Pancreas (tissue), 10 donors: ENCODE measurements around the gene TLDC2. TPM values are rescaled to one million over a fixed set of nuclear protein-coding genes. Genes with fewer than 3 reads are reported as not detected.

ENCODE experiments used
- ATAC-seq, 4 donors: fragments of 200-7000 bp; cut with Tn5 transposase; one replicate each; pipeline versions ENCODE4 v1.8.0 to v1.9.1; 2020; ENCODE audit warnings: mild to moderate bottlenecking in 4 of 4, moderate library complexity in 4 of 4
- DNase-seq, 6 donors: peaks; one replicate each; pipeline ENCODE4 v3.0.0-alpha.2; 2020
- FAIRE-seq: peaks from 2 replicates; lab custom pipeline; 2012; peaks lifted over from hg19 to GRCh38; lab: Jason Lieb, UNC
- H3K27ac ChIP-seq, 4 donors: fragments of 200-600 bp; sonication (generic); 1 replicate in 3 of 4; 2 replicates in 1 of 4; pipeline versions ENCODE4 v1.5.0 to v1.8.0; 2020
- H3K27me3 ChIP-seq, 4 donors: fragments of 200-600 bp; one replicate each; pipeline ENCODE4 v1.8.0; 2021
- H3K36me3 ChIP-seq, 3 donors: fragments of 200-600 bp; sonication (generic) in 1 of 3; one replicate each; pipeline versions ENCODE4 v1.5.0 to v1.8.0; 2020 to 2021
- H3K4me1 ChIP-seq, 3 donors: fragments of 200-600 bp; one replicate each; pipeline ENCODE4 v1.8.0; 2021
- H3K4me3 ChIP-seq, 4 donors: fragments of 200-600 bp; sonication (generic) in 2 of 4; one replicate each; pipeline versions ENCODE4 v1.5.0 to v1.8.0; 2020 to 2021
- H3K9me3 ChIP-seq, 4 donors: fragments of 200-600 bp; one replicate each; pipeline ENCODE4 v1.8.0; 2021
- CTCF ChIP-seq, 4 donors: fragments of 200-600 bp; sonication (generic) in 3 of 4; IDR thresholded peaks; one replicate each; pipeline versions ENCODE4 v1.5.0 to v1.8.0; 2021; ENCODE audit warnings: antibody characterized with exemption in 4 of 4
- WGBS, 2 donors: extraction: QIAGEN DNeasy Blood & Tissue Kit; methylation state at CpG; one replicate each; pipeline ENCODE4 v1.1.7; 2013; 5-methylcytosine and 5-hydroxymethylcytosine counted together
- intact Hi-C, 3 donors: fragments of 100-400 bp; cut with DNase I; formaldehyde crosslinking; loops; one replicate each; pipeline versions ENCODE4 v1.11.1 to v1.14.2; 2022
- polyA plus RNA-seq, 2 donors: library from polyadenylated mRNA; stranded (reverse); fragments of 200-250 nt; gene quantifications; one replicate each; pipeline ENCODE4 v1.2.3, GENCODE V29; 2013
- total RNA-seq, 6 donors: library from RNA; stranded (reverse); fragmentation: NEBNext Ultra II Directional in 4 of 6; extraction: Animal tissue kit (Norgen Biotek cat#: 25700) in 4 of 6; gene quantifications; one replicate each; pipeline versions ENCODE4 v1.2.1 to v1.2.4, GENCODE V29; 2021 to 2023
- donor health status: healthy with polysubstance abuse.
- donor health status: DM: no; HTN: no; CAD: no; lungs with moderate emphysema.
- donor health status: DM: no; HTN: no; CAD: no.
- donor health status: control.
- donor health status: control.
- donor health status: Bipolar disorder and iron deficiency.
- donor health status: DM: yes; HTN: yes; CAD: no.
- donor health status: DM: no; HTN: no; CAD: no.
- donor health status: DM: no; HTN: no; CAD: no.
- donor health status: DM: yes; HTN: yes; CAD: no.

The TLDC2 gene
- total and polyA plus RNA-seq, 8 donors: 0.23 to 0.82 (median 0.34) TPM; not detected in 1

GRCh38 chr20:36861875-36862801, 13.8 kb upstream of the TLDC2 start:
- intact Hi-C loops: no loop called here
- FAIRE-seq: no peak
- ATAC-seq: peak in 3 of 4 donors; percentile 32 to 63 (median 50)
- TF ChIP-seq CTCF (IDR thresholded peaks at IDR 0.05): no peak
- WGBS, 2 donors: 51 to 52% methylated on average over 42 to 45 of the region's 45 CpGs
- peak overlapping the region in 3 of 4 donors; percentile 37 to 59 (median 50) for H3K4me3 ChIP-seq
- H3K9me3 ChIP-seq: no peaks in the 10 kb centered on the region
- H3K4me1 ChIP-seq: peaks cover 0 to 7% (median 0%) of the 10 kb centered on the region in 3 donors
- DNase-seq: peak in 5 of 6 donors; percentile 44 to 78 (median 57)
- H3K27me3 ChIP-seq: no peaks in the 10 kb centered on the region
- H3K27ac ChIP-seq: peak overlapping the region in 3 of 4 donors; percentile 6 to 33 (median 13)
- no peaks in the 10 kb centered on the region for H3K36me3 ChIP-seq

GRCh38 chr20:36862857-36863668, 12.9 kb upstream of the TLDC2 start:
- TF ChIP-seq CTCF (IDR thresholded peaks at IDR 0.05): no peak
- Histone ChIP-seq H3K9me3 (no peaks in the 10 kb centered on the region), H3K27me3 (no peaks in the 10 kb centered on the region), H3K4me3 (peak overlapping the region; percentile 18 to 59 (median 44)), H3K27ac (no peak overlapping the region), H3K36me3 (no peaks in the 10 kb centered on the region), H3K4me1 (peaks cover 0 to 7% (median 0%) of the 10 kb centered on the region in 3 donors)
- ATAC-seq: no peak
- peak in 1 of 6 donors; percentile 72 for DNase-seq
- FAIRE-seq: no peak
- intact Hi-C loops: no loop called here
- WGBS, 2 donors: 4 to 8% methylated on average over 45 to 129 of the region's 129 CpGs

- Histone ChIP-seq H3K4me3 (no peak overlapping the region), H3K4me1 (peaks cover 0 to 4% (median 0%) of the 10 kb centered on the region in 3 donors), H3K27ac (no peak overlapping the region), H3K27me3 (no peaks in the 10 kb centered on the region), H3K36me3 (no peaks in the 10 kb centered on the region), H3K9me3 (no peaks in the 10 kb centered on the region)
- TF ChIP-seq CTCF (IDR thresholded peaks at IDR 0.05): no peak
- ATAC-seq (no peak), FAIRE-seq (no peak), DNase-seq (no peak)
- 69 to 74% methylated on average over 9 of the region's 9 CpGs for WGBS, 2 donors
- intact Hi-C loops: no loop called here
These were observed 10.7 kb upstream of the TLDC2 start for GRCh38 chr20:36865076-36865860.

GRCh38 chr20:36865861-36866149, 10.1 kb upstream of the TLDC2 start:
- FAIRE-seq (no peak), ATAC-seq (no peak)
- no peak for TF ChIP-seq CTCF (IDR thresholded peaks at IDR 0.05)

More at GRCh38 chr20:36865861-36866149, 10.1 kb upstream of the TLDC2 start:
- intact Hi-C loops: no loop called here
- Histone ChIP-seq H3K9me3 (no peaks in the 10 kb centered on the region), H3K4me3 (no peak overlapping the region), H3K4me1 (peaks cover 0 to 4% (median 0%) of the 10 kb centered on the region in 3 donors), H3K27ac (no peak overlapping the region), H3K36me3 (no peaks in the 10 kb centered on the region), H3K27me3 (no peaks in the 10 kb centered on the region)
- DNase-seq: no peak
